A673 (cell line): ENCODE measurements around the gene DDX51. TPM values are rescaled to one million over a fixed set of nuclear protein-coding genes. Genes with fewer than 3 reads are reported as not detected.

Experiments used
- BruUV-seq: library from RNA; stranded (reverse); fragments of 400-500 nt; replicated peaks from 2 replicates; lab custom pipeline; 2021; lab: Mats Ljungman, UMichigan
- CTCF ChIA-PET: fragments of 300-600 bp; sonication (Branson Sonifier 250); formaldehyde crosslinking; loops from one replicate; lab custom pipeline; 2022; ENCODE audit warnings: antibody characterized with exemption; lab: Charles Lee
- POLR2A ChIA-PET: fragments of 300-600 bp; sonication (Branson Sonifier 250); formaldehyde crosslinking; loops from one replicate; lab custom pipeline; 2022; ENCODE audit warnings: antibody characterized with exemption; ENCODE audit not compliant: low non-redundant PET; lab: Charles Lee
- DNase-seq: peaks from one replicate; pipeline ENCODE4 v3.0.0-alpha.2; 2015; ENCODE audit warnings: low spot score
- H3K27ac ChIP-seq: fragments of 200-600 bp; sonication (generic); 2 replicates; pipeline ENCODE4 v1.5.1; 2016; ENCODE audit warnings: mixed run types, low read depth, mild to moderate bottlenecking, mixed read lengths, antibody characterized with exemption, low read length; ENCODE audit not compliant: poor library complexity, severe bottlenecking
- H3K27me3 ChIP-seq: fragments of 200-600 bp; sonication (generic); replicated peaks from 2 replicates; pipeline ENCODE4 v1.6.1; 2017; ENCODE audit warnings: mixed run types, low read depth, mild to moderate bottlenecking, mixed read lengths, antibody characterized with exemption, low read length; ENCODE audit not compliant: insufficient read depth, poor library complexity
- H3K36me3 ChIP-seq: fragments of 200-600 bp; sonication (generic); 2 replicates; pipeline ENCODE4 v1.6.1; 2016; ENCODE audit warnings: mixed run types, mild to moderate bottlenecking, mixed read lengths, antibody characterized with exemption, low read length; ENCODE audit not compliant: insufficient read depth, poor library complexity, severe bottlenecking
- H3K4me1 ChIP-seq: fragments of 200-600 bp; sonication (generic); 2 replicates; pipeline ENCODE4 v1.6.1; 2017; ENCODE audit warnings: mixed run types, mild to moderate bottlenecking, mixed read lengths, antibody characterized with exemption, low read length; ENCODE audit not compliant: insufficient read depth, poor library complexity, severe bottlenecking
- H3K4me3 ChIP-seq: fragments of 200-600 bp; sonication (generic); 2 replicates; pipeline ENCODE4 v1.5.1; 2016; ENCODE audit warnings: low read depth, mixed run types, mild to moderate bottlenecking, mixed read lengths, low read length; ENCODE audit not compliant: poor library complexity, severe bottlenecking
- H3K9me3 ChIP-seq: fragments of 200-600 bp; sonication (generic); 2 replicates; pipeline ENCODE4 v1.6.1; 2016; ENCODE audit warnings: mixed run types, low read depth, mild to moderate bottlenecking, mixed read lengths, antibody characterized with exemption, low read length; ENCODE audit not compliant: poor library complexity, severe bottlenecking
- EZH2 ChIP-seq: fragments of 200-600 bp; sonication (generic); IDR thresholded peaks from 2 replicates; pipeline ENCODE4 v1.6.1; 2017; ENCODE audit warnings: borderline replicate concordance, low read depth, mild to moderate bottlenecking, mixed read lengths, antibody characterized with exemption, low read length; ENCODE audit not compliant: poor library complexity, severe bottlenecking
- intact Hi-C: fragments of 100-400 bp; cut with micrococcal nuclease; formaldehyde crosslinking; loops from one replicate; pipeline ENCODE4 v1.10.0; 2022; ENCODE audit not compliant: unreplicated experiment
- total RNA-seq: library from RNA; stranded (reverse); gene quantifications from 2 replicates; pipeline ENCODE4 v1.2.3, GENCODE V29; 2021
- TF ChIP-seq, protein P1 (sequence below): fragments of 300-800, 200-600 bp; sonication (generic); conservative IDR thresholded peaks from 2 replicates; pipeline ENCODE4 v1.5.1; 2017; ENCODE audit warnings: low read depth, mild to moderate bottlenecking, antibody characterized with exemption, low read length, moderate library complexity, mixed read lengths

The DDX51 gene
- total RNA-seq, 1 experiment from 2014 or later, result 38.9 TPM

DNA sequence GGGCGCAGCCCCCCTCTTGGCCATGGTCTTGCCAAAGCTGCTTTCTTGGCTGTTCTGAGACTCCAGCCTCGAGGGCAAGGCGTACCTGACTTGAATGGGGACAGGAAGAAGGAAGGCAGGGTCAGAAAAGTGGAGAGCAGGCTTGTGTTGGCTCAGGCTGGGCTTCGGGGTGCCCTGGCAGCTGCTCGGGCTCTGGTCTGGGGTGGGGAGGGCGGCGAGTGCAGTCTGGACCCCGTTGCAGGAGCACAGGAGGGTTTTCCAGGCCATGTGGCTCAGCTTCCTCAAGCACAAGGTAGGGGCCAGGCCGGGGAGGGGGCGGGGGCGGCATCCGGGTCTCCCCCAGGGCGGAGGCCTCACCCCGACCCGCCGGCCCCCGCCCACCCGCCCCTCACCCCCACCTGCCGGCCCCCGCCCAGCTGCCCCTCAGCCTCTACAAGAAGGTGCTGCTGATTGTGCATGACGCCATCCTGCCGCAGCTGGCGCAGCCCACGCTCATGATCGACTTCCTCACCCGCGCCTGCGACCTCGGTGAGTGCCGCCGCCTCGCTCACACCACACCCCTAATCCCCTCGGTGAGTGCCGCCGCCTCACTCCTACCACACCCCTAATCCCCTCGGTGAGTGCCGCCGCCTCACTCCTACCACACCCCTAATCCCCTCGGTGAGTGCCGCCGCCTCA lies 4.4 kb upstream of the DDX51 start:
- ChIA-PET CTCF (no interaction called here), POLR2A (no interaction called here)
- BruUV-seq, result no TSS peak
- DNase-seq, result no peak
- Histone ChIP-seq H3K4me3 (no peak overlapping the region), H3K4me1 (no peaks in the 10 kb centered on the region), H3K36me3 (peaks cover 9% of the 10 kb centered on the region), H3K27ac (no peak overlapping the region), H3K9me3 (no peaks in the 10 kb centered on the region), H3K27me3 (no peaks in the 10 kb centered on the region)
- no peak for TF ChIP-seq EZH2
- TF ChIP-seq, protein P1, sequence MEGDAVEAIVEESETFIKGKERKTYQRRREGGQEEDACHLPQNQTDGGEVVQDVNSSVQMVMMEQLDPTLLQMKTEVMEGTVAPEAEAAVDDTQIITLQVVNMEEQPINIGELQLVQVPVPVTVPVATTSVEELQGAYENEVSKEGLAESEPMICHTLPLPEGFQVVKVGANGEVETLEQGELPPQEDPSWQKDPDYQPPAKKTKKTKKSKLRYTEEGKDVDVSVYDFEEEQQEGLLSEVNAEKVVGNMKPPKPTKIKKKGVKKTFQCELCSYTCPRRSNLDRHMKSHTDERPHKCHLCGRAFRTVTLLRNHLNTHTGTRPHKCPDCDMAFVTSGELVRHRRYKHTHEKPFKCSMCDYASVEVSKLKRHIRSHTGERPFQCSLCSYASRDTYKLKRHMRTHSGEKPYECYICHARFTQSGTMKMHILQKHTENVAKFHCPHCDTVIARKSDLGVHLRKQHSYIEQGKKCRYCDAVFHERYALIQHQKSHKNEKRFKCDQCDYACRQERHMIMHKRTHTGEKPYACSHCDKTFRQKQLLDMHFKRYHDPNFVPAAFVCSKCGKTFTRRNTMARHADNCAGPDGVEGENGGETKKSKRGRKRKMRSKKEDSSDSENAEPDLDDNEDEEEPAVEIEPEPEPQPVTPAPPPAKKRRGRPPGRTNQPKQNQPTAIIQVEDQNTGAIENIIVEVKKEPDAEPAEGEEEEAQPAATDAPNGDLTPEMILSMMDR, result no peak
- intact Hi-C loops, result no loop called here

DNA sequence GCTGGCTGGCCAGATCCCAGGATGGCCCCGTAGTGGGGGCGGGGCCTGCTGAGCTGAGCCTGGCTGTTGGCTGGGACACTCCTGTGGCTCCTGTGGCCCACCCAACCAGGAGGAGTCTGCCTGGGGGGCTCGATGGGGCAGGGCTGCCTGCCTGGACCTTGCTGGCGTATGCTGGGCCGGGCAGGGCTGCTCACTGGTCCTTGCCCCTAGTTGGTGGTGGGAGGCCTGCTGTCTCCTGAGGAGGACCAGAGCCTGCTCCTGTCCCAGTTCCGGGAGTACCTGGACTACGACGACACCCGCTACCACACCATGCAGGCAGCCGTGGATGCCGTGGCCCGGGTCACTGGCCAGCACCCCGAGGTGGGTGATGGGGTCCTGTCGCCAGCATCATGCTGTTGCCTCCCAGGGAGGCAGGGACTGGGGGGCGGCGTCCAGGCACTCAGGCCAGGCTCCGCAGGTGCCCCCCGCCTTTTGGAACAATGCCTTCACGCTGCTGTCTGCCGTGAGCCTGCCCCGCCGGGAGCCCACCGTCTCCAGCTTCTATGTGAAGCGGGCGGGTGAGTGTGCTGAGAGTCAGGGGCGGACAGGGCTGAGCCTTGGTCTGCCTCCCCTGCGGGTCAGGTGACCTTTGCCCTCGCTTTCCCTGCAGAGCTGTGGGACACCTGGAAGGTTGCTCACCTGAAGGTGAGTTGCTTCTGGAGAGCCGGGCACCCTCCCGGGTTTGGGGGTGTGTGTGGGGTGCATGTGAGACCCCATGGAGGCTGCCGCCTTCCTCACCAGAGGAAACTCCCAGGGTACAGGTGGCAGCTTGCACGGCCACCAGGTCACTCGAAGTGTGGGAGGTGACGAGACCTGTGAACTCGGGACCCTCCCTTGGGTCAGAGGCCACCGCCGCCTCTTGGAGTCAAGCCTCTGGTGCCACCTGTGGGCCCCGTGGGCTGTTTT lies 3.6 kb upstream of the DDX51 start:
- Histone ChIP-seq H3K9me3 (no peaks in the 10 kb centered on the region), H3K4me1 (no peaks in the 10 kb centered on the region), H3K36me3 (peaks cover 9% of the 10 kb centered on the region), H3K27ac (no peak overlapping the region), H3K4me3 (no peak overlapping the region), H3K27me3 (no peaks in the 10 kb centered on the region)
- BruUV-seq, result no TSS peak
- TF ChIP-seq EZH2, result no peak
- TF ChIP-seq, protein P1, result no peak
- CTCF ChIA-PET, result no interaction called here
- intact Hi-C loops, result no loop called here
- no peak for DNase-seq
- POLR2A ChIA-PET, result no interaction called here

DNA sequence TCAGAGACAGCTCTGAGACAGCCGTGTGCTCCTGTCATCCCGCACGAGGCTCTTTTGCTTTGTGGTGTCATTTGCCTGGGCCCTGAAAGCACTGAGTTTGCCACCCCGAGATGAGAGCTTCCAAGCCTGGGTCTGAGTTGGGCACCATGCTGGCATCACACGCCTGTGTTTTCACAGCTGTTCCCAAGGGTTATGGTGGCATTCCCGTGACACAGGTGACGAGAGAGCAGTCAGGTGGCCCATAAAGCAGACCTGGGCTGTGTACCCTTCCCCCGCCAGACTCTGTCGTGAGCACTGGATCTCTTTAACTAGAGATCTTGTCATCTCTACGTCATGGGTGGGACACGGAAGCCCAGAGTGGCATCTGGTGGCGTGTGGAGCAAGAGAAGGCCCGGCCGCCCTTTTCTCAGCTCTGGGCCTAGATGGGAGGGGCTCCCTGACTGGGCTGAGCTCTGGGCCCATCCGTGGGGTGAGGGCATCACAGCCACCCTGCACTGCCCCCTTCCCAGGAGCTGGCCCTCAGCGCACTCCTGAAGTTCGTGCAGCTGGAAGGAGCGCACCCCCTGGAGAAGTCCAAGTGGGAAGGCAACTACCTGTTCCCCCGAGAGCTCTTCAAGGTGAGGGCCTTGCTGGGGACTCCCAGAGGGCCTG lies 2.8 kb upstream of the DDX51 start:
- intact Hi-C loops, result no loop called here
- no peaks in the 10 kb centered on the region for H3K27me3 ChIP-seq
- DNase-seq, result no peak
- no peak overlapping the region for H3K4me3 ChIP-seq
- no TSS peak for BruUV-seq
- CTCF ChIA-PET, result no interaction called here
- H3K9me3 ChIP-seq, result no peaks in the 10 kb centered on the region
- TF ChIP-seq, protein P1, result no peak
- TF ChIP-seq EZH2, result no peak
- H3K27ac ChIP-seq, result no peak overlapping the region
- no peaks in the 10 kb centered on the region for H3K4me1 ChIP-seq
- POLR2A ChIA-PET, result no interaction called here
- H3K36me3 ChIP-seq, result peaks cover 11% of the 10 kb centered on the region
